ENCODE data around the gene SECISBP2L. TPM values are rescaled to one million over a fixed set of nuclear protein-coding genes. Genes with fewer than 3 reads are reported as not detected.
"Not testable (repeated sequence)": the region's sequence is repeated elsewhere in the genome, so short reads cannot be mapped to it uniquely, and the experiment has no call there.

The SECISBP2L gene, protein sequence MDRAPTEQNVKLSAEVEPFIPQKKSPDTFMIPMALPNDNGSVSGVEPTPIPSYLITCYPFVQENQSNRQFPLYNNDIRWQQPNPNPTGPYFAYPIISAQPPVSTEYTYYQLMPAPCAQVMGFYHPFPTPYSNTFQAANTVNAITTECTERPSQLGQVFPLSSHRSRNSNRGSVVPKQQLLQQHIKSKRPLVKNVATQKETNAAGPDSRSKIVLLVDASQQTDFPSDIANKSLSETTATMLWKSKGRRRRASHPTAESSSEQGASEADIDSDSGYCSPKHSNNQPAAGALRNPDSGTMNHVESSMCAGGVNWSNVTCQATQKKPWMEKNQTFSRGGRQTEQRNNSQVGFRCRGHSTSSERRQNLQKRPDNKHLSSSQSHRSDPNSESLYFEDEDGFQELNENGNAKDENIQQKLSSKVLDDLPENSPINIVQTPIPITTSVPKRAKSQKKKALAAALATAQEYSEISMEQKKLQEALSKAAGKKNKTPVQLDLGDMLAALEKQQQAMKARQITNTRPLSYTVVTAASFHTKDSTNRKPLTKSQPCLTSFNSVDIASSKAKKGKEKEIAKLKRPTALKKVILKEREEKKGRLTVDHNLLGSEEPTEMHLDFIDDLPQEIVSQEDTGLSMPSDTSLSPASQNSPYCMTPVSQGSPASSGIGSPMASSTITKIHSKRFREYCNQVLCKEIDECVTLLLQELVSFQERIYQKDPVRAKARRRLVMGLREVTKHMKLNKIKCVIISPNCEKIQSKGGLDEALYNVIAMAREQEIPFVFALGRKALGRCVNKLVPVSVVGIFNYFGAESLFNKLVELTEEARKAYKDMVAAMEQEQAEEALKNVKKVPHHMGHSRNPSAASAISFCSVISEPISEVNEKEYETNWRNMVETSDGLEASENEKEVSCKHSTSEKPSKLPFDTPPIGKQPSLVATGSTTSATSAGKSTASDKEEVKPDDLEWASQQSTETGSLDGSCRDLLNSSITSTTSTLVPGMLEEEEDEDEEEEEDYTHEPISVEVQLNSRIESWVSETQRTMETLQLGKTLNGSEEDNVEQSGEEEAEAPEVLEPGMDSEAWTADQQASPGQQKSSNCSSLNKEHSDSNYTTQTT
- total RNA-seq (2014; rRNA removed; shearing (Covaris generic)): 15.3 and 16.0 TPM in 2 replicates

DNA sequence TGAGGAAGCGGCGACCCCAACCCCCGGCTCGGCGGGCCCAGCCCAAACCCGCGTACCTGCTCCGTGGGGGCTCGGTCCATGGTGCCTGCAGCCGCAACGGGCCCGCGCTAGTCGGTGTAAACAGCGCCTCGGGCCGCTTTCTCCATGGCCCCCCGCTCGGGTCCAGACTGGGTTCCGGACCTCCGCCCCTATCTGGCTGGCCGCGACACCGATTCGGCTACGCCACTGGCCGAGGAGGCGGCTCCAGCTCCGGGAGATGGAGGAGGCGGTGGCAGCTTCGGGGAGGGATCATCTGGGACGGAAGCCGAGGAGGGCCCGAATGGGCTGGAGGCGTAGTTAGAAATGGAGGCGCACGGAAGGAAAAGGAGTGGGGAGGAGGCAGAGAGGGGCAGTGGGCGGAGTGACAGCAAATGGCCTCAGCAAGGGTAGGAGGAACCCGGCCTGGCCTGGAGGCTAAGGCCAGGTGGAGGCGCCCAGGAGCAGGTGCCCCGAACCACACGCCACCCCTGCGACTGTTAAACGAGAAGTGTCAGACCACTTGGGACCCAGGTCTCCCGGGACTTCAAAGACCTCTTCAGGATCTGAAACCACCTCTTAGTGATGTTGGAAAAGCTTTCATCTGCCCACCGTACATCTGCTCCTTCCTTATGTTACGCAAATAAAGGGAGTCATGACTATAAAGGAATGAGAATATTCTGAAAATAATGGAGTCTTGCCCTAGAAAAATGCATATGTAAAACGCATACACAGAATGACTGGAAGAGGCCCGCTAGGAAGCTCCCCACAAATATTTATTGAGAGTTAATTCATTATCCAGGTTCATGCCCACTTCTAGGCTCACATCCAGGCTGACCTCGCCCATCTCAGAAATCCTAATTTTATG is at the start of gene SECISBP2L:
Gene SECISBP2L (minus strand): TSS at position 227 of the 883 bp plus-strand sequence. CDS start 147 bp downstream, at position 80.
- DNase-seq (ENCODE audit: low spot score): peak; percentile 93

DNA sequence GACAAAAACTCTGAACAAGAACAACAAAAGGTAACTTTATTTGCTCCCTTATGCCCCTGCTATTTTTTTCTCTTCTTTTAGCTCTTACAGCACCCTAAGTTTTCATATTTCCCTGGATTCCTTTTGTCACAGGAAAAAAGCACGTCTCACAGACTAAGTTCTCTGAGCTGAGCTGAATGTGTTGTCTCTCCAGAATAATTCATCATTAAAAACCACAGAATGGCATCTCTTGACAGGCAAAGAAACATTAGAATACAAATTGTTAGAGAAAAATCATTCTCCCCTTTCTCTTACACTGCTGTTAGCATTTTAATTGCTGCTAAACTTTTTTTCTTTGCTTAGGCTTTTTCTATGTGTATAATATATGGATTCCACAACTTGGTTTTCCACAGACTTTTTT is 48.7 kb upstream of the SECISBP2L start:
- no peak for DNase-seq (ENCODE audit: low spot score)

DNA sequence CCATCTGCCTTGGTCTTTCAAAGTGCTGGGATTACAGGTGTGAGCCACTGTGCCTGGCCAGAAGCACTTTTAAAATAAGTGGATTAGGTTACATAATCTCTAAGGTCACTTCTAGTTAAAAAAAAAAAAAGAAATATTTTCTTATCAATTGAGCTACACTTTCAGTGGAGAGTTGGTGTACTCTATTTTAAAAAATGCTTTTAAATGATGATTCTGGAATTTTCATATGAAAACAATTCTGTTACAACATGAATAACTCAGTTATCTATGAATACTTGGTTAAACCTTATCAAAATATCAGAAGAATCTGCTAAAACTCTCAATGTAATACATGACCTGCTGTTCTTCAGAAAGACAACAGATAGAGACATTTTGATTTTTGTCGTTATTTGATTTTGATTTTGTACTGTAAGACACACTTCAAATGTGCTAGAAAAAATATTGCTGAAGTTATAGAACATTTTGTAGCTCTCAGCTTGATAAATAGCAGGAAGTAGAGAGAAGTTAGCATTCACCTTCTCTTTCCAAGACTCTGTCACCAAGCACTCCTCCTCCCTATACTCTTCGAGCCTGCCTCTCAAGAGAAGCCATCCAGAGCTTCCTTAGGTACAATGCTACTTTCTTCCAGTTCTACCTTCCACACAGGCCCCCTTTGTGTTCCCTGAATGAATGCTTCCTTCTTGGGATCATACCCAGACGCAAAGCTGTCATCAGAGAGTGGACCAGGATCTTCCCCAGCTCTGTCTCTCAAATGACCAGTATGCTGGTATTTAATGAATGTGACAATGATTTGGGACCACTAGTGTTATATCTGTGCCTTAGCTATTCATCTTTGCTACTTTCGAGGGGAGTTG is 47.2 kb upstream of the SECISBP2L start:
- DNase-seq (ENCODE audit: low spot score): no peak

DNA sequence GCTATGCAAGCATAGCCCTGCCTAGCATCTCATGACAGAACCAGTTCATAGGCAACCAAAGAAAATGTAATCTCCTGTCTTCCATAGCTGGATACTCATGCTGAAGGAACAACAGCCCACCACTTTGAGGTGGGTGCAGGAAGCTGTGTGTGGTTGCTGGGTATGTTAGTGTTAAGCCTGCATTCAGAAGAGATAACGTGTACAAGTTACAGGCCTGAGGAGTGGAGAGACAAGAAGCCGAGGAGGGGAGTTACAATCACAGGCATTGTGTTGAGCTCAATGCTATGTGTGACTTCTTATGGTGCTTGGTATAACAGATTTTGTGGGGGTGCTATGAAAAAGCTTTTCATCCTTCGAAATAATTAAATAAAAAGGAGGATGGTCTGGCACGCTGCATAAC is 42.8 kb upstream of the SECISBP2L start:
- no peak for DNase-seq (ENCODE audit: low spot score)

DNA sequence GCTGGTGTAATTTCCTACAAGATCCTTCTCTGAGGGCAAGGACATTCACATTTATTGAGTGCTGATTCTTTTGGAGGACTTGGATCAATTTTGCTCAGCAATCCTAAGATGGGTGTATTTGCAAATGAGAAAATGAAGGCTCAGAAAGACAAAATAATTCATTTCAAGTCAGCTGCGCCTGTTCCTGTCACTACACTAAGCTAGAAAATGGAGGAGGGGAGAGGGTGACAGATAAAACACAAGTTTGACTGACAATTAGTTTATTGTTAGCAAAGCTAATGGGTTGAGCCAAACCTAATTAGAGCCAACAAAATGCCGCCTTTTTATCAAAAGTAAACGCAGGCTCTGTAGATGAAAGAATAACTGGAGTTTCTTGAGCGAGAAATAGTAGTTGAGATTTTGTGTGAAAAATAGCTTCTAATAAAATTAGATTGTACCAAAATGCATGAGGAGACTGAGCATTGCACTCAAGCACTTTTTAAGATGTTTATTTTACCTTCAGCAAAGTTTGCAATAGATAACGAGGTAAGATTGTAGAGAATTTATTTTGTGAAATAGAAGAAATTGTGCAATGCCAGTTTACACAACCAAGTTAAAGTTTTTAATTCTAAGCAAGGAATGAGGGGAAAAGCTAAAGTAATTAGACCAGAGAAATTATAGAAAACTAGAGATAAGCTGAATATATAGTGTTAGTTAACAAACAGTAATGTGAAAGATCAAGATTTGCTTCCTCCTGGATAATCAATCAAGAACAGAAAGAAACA is 39.6 kb upstream of the SECISBP2L start:
- DNase-seq (ENCODE audit: low spot score): no peak

DNA sequence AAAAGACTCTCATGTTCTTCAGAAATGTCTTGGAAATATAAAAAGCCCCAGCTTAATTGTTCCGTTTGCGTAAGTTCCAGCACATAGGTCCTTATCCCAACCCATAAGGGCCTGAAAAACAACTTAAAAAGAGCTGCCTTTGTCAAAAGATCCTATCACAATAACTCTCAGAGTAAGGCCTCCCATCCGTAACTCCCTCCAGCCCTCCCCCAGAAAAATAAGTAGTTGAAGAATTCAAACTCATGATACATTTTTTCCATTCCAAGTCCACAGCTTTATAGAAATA is 38.0 kb upstream of the SECISBP2L start:
- DNase-seq (ENCODE audit: low spot score): no peak

DNA sequence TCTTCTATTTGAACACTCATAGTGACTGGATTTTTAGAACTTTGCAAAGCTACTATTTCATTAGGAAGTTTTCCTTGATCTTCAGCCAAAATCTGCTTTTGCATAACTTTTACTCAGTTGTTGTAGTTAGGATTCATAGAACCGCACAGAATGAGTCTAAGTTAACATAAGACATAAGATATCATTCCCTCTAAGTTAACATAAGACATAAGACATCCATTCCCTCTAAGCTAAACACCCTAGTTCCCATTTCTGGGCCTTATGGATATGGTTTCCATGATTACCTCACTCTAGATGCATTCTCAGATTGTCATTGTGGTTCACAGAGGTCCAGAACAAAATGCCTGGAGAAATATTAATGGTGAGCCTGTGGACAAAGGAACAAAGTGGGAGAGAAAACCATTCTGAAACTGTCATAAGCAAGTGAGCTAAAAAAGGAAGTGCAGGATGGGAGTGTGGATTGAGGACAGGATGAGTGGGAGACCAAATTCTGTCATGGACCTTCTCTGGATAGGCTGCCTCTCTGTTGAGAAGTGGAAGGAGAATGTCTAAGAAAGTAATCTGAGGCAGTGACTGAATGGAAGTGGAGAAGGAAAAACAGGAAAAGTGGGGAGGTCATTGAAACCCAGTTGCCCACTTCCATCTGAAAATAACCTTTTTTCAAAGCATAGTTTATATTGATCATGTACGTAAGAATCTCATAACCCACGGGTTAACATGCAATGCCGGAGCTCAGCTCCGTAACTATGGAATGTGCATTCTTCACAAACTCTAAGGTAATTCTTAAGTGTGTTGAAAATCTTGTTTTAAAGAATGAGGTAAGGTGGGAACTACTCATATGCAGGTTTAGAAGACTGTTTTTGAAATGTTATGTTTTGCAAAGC is 37.4 kb upstream of the SECISBP2L start:
- DNase-seq (ENCODE audit: low spot score): no peak

DNA sequence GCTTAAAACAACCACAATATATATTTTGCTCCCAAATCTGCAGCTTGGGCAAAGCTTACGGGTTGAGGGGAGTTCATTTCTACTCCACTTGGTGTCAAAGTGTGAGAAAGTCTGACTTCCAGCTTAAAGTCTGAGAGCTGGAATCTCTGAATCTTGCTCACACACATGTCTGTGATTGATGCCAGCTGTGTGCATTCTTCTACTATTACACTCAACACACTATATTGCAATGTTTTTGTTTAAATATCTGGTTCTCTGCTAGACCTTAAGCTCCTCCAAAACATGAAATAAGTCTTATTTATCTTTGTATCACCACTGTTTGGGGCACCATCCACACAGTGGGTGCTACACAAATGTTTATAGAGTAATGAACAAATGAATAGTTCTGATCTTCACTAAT is 36.7 kb upstream of the SECISBP2L start:
- no peak for DNase-seq (ENCODE audit: low spot score)

DNA sequence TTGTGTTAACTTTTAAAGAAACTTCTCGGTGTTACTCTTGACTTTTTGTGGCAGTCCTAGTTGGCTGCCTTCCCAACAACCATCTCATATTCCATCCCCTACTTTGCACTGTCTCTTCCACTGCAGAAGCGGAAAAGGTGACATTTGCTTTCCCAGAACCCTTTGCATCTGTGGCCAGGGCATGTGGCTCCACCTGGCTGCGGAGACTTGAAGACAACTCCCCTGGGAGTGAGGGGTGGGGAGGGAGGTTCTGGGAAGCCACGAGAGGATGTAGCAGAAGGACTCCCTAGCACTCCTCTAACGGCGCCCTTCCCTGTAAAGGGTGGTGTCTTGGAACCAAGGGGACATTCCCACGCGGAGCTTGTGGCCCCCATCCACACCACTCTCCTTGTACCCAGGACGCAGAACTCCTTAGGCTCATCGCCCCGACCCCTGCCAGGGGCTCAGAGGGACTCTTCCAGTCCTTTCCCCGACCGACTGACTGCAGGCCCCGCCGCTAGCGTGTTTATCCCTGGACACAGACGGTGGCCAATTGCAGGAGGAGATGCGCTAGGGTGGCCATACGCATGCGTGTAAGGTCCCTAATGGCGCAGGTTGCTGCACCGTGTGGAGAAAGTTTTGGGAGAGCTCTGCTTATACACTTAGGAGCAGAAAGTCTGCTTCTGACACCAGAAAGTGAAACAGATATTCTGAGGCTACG is 33.2 kb upstream of the SECISBP2L start:
- DNase-seq (ENCODE audit: low spot score): no peak

DNA sequence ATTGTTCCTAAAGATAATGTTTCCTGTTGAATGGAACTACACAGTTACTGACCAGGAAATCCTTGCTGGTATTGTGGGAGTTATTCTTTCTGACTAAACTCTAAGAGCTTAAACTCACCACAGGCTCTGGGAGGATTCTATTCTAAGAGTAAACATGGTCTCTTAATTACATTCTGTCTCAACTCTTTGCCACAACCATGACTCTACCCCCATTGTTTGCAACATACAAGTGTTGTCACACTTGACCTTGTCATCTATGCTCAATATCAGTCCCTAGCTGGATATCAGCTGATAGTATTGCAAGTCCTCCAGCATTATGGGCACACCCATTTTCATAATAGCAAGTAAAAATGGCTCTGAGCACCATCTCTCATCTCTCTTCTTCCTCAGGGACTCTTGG is 29.6 kb upstream of the SECISBP2L start:
- DNase-seq (ENCODE audit: low spot score): no peak

DNA sequence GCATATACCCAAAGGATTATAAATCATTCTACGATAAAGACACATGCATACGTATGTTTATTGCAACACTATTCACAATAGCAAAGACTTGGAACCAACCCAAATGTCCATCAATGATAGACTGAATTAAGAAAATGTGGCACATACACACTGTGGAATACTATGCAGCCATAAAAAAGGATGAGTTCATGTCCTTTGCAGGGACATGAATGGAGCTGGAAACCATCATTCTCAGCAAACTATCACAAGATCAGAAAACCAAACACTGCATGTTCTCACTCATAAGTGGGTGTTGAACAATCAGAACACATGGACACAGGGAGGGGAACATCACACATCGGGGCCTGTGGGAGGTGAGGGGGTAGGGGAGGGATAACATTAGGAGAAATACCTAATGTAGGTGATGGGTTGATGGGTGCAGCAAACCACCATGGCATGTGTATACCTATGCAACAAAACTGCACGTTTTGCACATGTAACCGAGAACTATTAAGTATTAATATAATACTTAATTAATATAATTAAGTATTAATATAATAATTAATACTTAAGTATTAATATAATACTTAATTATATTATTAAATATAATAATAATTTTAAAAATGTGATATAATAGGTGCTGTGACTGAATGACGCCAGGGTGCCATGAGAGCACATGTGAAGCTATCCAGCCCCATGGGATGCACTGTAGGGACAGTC is 28.5 kb upstream of the SECISBP2L start:
- DNase-seq (ENCODE audit: low spot score): not testable (repeated sequence)

DNA sequence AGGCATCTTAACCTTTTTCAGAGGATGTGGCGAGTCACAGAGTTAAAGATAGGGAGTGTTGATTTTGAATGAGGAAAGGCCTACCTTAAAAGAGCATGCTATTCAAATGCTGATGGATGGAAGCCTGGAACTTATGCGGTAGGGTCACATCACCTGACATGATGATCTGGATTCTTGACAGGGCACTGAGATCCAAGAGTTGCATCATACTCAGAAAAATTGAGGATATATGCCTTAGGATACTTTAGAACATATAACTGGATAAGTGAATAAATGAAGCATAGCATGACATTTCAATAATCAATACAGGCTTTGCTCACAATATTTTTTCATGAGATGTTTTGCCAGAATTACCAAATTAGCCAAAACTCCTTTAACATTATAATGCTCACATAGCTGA is 20.1 kb upstream of the SECISBP2L start:
- DNase-seq (ENCODE audit: low spot score): no peak

DNA sequence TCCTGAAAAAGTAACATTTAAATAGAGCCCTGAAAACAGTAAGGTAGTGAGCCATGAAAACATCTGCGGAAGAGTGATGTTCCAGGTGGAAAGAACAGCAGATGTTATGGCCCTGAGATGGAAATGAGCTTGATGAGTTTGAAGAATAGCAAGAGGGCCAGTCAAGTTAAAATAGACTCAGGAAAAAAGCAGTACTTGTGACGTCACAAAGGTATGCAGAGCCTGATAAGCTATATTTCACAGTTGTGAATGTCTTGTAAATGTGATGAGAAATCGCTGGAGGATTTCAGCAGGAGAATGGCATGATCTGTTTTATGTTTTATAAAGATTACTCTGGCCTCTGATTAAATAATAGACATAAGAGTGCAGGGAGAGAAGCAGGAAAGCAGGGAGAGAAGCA is 18.6 kb upstream of the SECISBP2L start:
- DNase-seq (ENCODE audit: low spot score): no peak

DNA sequence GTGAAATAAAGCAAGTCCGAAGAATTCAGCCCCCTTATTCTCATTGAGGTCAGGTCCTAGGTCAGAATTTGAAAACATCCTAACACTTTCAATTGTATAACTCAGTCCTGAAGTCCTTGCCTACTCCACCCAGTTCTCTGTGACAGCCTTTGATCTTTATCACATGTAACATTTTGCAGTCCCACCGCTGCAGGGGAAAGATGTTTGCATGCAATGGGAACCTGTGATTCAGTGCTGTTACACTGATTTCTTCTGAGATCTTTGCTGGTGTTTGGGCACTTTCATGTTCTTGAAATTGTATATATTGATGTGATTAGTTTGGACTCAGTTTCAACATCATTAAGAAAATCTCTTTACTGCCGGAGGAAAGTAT is 18.0 kb upstream of the SECISBP2L start:
- no peak for DNase-seq (ENCODE audit: low spot score)

DNA sequence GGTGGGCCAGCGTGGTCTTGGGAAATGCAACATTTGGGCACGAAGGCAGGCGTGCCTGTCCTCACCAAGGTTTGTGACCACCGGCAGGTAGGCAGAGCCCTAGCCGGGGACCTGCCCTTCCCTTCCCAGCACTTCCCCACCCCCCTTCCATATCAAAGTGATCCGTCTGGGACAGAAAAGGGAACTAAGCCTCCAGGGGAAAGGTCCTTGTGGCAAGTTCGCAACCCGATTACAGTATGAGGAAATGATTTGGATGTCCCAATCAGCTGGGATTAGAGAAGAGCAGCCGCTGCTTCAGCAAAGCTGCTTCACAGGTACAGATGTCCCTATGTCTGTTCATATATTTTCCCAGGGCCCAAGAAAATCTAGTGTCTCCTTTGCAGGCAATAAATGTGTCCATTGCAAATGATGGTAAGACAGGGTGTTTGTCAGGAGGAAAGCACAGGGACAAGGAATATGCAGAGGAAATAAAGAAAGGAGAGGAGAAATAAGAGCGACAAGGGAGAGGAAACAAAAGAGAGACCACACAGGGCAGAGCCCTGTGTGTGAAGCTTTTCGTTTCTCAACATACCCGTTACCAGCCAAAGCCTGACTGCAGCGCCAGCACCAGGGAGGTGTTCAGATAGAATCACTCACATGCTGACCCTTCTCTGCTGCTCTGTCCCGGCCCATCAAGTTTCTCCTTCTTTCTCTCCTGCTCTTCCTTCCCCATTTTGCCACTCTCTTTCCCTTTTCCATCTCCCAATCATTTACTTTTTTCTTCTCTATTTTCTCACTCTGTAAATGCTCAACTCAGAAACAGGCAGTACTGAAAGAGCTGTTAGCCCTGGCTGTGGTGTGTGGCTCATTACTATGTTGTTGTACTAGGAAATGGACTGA is 17.4 kb upstream of the SECISBP2L start:
- no peak for DNase-seq (ENCODE audit: low spot score)

DNA sequence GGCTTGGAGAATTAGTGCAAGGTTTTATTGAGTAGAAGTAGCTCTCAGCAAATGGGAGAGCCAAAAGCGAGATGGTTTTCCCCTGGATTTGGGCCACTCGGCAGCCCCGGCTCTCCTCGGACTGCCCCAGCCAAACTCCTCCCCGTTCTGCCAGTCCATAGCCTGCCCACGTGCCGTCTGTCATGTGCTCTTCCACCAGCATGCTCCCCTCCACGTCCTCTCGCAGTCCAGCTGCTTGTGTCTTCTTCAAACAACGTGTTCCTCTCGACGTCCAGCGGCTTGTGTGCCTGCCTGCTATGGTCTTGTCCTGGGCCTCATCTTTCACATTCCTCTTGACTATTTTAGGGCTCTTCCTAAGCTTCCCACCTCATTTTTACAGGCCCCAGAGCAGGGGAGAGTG is 16.7 kb upstream of the SECISBP2L start:
- no peak for DNase-seq (ENCODE audit: low spot score)
